Measurements from ENCODE around the gene TRAP1.
"Not testable (repeated sequence)": the region's sequence is repeated elsewhere in the genome, so short reads cannot be mapped to it uniquely, and the experiment has no call there.

The TRAP1 gene

DNA sequence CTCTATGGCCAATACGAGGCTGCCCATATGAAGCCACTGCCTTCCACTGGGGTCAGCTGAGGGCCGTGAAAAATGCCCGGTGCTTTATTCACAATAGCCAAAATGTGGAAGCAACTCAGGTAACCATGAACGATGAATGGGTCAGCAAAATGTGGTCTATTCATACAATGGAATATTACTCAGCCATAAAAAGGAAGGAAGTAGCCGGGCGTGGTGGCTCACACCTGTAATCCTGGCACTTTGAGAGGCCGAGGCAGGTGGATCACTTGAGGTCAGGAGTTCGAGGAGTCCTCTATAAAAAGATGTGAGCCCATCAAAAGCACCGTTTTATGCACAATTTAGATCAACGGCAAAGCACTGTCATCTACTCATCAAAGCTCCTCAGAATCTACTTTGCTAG lies 5.2 kb upstream of the TRAP1 start:
- H3K4me3 ChIP-seq (ENCODE audit: insufficient read length, low read depth): no peak overlapping the region
- no peak for DNase-seq (ENCODE audit: low read depth, low spot score)
- H3K9ac ChIP-seq (ENCODE audit: insufficient read length, low read depth): no peak overlapping the region
- H3K4me1 ChIP-seq (ENCODE audit: insufficient read depth, insufficient read length): peaks cover 13% of the 10 kb centered on the region
- no peaks in the 10 kb centered on the region for H3K9me3 ChIP-seq (ENCODE audit: insufficient read depth, low read length)
- H3K27me3 ChIP-seq (ENCODE audit: insufficient read depth, insufficient read length): no peaks in the 10 kb centered on the region
- H3K36me3 ChIP-seq (ENCODE audit: insufficient read depth, insufficient read length, low read length): peaks cover 13% of the 10 kb centered on the region
- TF ChIP-seq YY1 (IDR thresholded peaks at IDR 0.05; ENCODE audit: insufficient read depth, insufficient read length) (no peak), SUZ12 (IDR thresholded peaks at IDR 0.05; ENCODE audit: extremely low read depth, insufficient read depth, insufficient read length) (no peak), ZNF274 (IDR thresholded peaks at IDR 0.05; ENCODE audit: low read depth, low read length) (no peak)

DNA sequence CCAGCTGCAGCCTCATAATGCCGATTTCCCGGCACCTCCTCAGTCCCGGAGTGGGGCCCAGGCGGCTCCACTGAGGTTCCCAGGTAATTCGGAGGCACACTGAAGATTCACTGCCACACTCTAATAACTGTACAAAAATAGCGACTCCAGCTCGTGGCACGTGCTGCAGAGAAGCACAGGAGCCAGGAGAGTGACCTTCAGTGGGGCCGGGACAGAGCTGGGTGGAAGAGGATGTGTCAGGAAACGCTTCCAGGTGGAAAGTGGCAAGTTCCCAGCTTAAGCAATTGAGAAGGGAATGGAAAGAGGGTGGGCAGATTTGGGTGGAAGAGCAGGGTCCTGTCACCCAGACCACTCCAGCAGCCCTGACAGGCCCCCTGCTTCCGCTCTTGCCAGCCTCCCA lies 3.1 kb upstream of the TRAP1 start:
- TF ChIP-seq ZNF274 (IDR thresholded peaks at IDR 0.05; ENCODE audit: low read depth, low read length) (no peak), SUZ12 (IDR thresholded peaks at IDR 0.05; ENCODE audit: extremely low read depth, insufficient read depth, insufficient read length) (no peak), YY1 (IDR thresholded peaks at IDR 0.05; ENCODE audit: insufficient read depth, insufficient read length) (no peak)
- Histone ChIP-seq H3K9ac (ENCODE audit: insufficient read length, low read depth) (peak overlapping the region; percentile 36), H3K4me1 (ENCODE audit: insufficient read depth, insufficient read length) (peaks cover 15% of the 10 kb centered on the region), H3K4me3 (ENCODE audit: insufficient read length, low read depth) (no peak overlapping the region), H3K9me3 (ENCODE audit: insufficient read depth, low read length) (no peaks in the 10 kb centered on the region), H3K27me3 (ENCODE audit: insufficient read depth, insufficient read length) (no peaks in the 10 kb centered on the region), H3K36me3 (ENCODE audit: insufficient read depth, insufficient read length, low read length) (peaks cover 3% of the 10 kb centered on the region)
- no peak for DNase-seq (ENCODE audit: low read depth, low spot score)

- Histone ChIP-seq H3K9me3 (ENCODE audit: insufficient read depth, low read length) (no peaks in the 10 kb centered on the region), H3K27me3 (ENCODE audit: insufficient read depth, insufficient read length) (no peaks in the 10 kb centered on the region), H3K9ac (ENCODE audit: insufficient read length, low read depth) (no peak overlapping the region), H3K4me3 (ENCODE audit: insufficient read length, low read depth) (no peak overlapping the region), H3K4me1 (ENCODE audit: insufficient read depth, insufficient read length) (peaks cover 16% of the 10 kb centered on the region), H3K36me3 (ENCODE audit: insufficient read depth, insufficient read length, low read length) (peaks cover 17% of the 10 kb centered on the region)
- DNase-seq (ENCODE audit: low read depth, low spot score): no peak
- TF ChIP-seq SUZ12 (IDR thresholded peaks at IDR 0.05; ENCODE audit: extremely low read depth, insufficient read depth, insufficient read length): no peak
- TF ChIP-seq ZNF274 (IDR thresholded peaks at IDR 0.05; ENCODE audit: low read depth, low read length): no peak
- no peak for TF ChIP-seq YY1 (IDR thresholded peaks at IDR 0.05; ENCODE audit: insufficient read depth, insufficient read length)
Observed at GRCh38 chr16:3718628-3719027, 1.3 kb upstream of the TRAP1 start.

DNA sequence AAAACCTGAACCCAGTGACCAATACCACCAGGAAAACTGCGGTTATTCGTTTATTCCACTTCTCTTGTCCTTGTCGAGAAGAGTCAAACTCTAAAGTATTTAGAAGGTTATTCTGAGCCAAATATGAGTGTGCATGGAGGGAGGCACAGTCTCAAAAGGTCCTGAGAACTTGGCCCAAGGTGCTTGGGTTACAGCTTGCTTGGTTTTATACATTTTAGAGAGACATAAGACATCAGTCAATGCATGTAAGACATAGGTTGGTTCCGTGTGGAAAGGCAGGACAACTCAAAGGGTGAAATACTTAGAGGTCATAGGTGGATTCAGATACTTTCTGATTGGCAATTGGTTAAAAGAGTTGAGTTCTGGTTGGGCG lies 681 bp upstream of the TRAP1 start:
- Histone ChIP-seq H3K27me3 (ENCODE audit: insufficient read depth, insufficient read length) (no peaks in the 10 kb centered on the region), H3K9me3 (ENCODE audit: insufficient read depth, low read length) (no peaks in the 10 kb centered on the region), H3K36me3 (ENCODE audit: insufficient read depth, insufficient read length, low read length) (peaks cover 23% of the 10 kb centered on the region), H3K9ac (ENCODE audit: insufficient read length, low read depth) (peak overlapping the region; percentile 85), H3K4me3 (ENCODE audit: insufficient read length, low read depth) (peak overlapping the region; percentile 99), H3K4me1 (ENCODE audit: insufficient read depth, insufficient read length) (peaks cover 22% of the 10 kb centered on the region)
- TF ChIP-seq ZNF274 (IDR thresholded peaks at IDR 0.05; ENCODE audit: low read depth, low read length) (no peak), SUZ12 (IDR thresholded peaks at IDR 0.05; ENCODE audit: extremely low read depth, insufficient read depth, insufficient read length) (no peak), YY1 (IDR thresholded peaks at IDR 0.05; ENCODE audit: insufficient read depth, insufficient read length) (no peak)
- DNase-seq (ENCODE audit: low read depth, low spot score): no peak

- Histone ChIP-seq H3K4me3 (ENCODE audit: insufficient read length, low read depth) (peak overlapping the region; percentile 99), H3K27me3 (ENCODE audit: insufficient read depth, insufficient read length) (no peaks in the 10 kb centered on the region), H3K9me3 (ENCODE audit: insufficient read depth, low read length) (no peaks in the 10 kb centered on the region), H3K9ac (ENCODE audit: insufficient read length, low read depth) (peak overlapping the region; percentile 85), H3K4me1 (ENCODE audit: insufficient read depth, insufficient read length) (peaks cover 30% of the 10 kb centered on the region), H3K36me3 (ENCODE audit: insufficient read depth, insufficient read length, low read length) (peaks cover 26% of the 10 kb centered on the region)
- TF ChIP-seq ZNF274 (IDR thresholded peaks at IDR 0.05; ENCODE audit: low read depth, low read length) (no peak), SUZ12 (IDR thresholded peaks at IDR 0.05; ENCODE audit: extremely low read depth, insufficient read depth, insufficient read length) (no peak), YY1 (IDR thresholded peaks at IDR 0.05; ENCODE audit: insufficient read depth, insufficient read length) (no peak)
- no peak for DNase-seq (ENCODE audit: low read depth, low spot score)
Observed at GRCh38 chr16:3716831-3717234, 491 bp downstream of the TRAP1 start.

GRCh38 chr16:3715430-3715829 lies 1.9 kb downstream of the TRAP1 start:
- Histone ChIP-seq H3K36me3 (ENCODE audit: insufficient read depth, insufficient read length, low read length) (peaks cover 33% of the 10 kb centered on the region), H3K9me3 (ENCODE audit: insufficient read depth, low read length) (no peaks in the 10 kb centered on the region), H3K4me3 (ENCODE audit: insufficient read length, low read depth) (no peak overlapping the region), H3K9ac (ENCODE audit: insufficient read length, low read depth) (no peak overlapping the region), H3K4me1 (ENCODE audit: insufficient read depth, insufficient read length) (peaks cover 27% of the 10 kb centered on the region), H3K27me3 (ENCODE audit: insufficient read depth, insufficient read length) (no peaks in the 10 kb centered on the region)
- no peak for TF ChIP-seq YY1 (IDR thresholded peaks at IDR 0.05; ENCODE audit: insufficient read depth, insufficient read length)
- no peak for DNase-seq (ENCODE audit: low read depth, low spot score)

DNA sequence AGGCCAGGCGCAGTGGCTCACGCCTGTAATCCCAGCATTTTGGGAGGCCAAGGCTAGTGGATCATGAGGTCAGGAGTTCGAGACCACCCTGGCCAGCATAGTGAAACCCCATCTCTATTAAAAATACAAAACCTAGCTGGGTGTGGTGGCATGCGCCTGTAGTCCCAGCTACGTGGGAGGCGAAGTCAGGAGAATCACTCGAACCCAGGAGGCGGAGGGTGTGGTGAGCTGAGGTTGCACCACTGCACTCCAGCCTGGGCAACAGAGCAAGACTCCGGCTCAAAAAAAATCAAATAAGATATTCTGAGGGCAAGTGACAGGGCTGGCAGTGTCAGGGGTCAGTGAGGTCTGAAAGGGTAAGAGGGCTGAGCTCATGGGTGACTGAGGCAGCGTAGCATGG lies 2.9 kb downstream of the TRAP1 start:
- Histone ChIP-seq H3K36me3 (ENCODE audit: insufficient read depth, insufficient read length, low read length) (peaks cover 44% of the 10 kb centered on the region), H3K4me1 (ENCODE audit: insufficient read depth, insufficient read length) (peaks cover 22% of the 10 kb centered on the region)
- H3K9ac ChIP-seq (ENCODE audit: insufficient read length, low read depth); H3K4me3 ChIP-seq (ENCODE audit: insufficient read length, low read depth); DNase-seq (ENCODE audit: low read depth, low spot score); H3K9me3 ChIP-seq (ENCODE audit: insufficient read depth, low read length); H3K27me3 ChIP-seq (ENCODE audit: insufficient read depth, insufficient read length): not testable (repeated sequence)

GRCh38 chr16:3713587-3714242 lies 3.6 kb downstream of the TRAP1 start:
- H3K27me3 ChIP-seq (ENCODE audit: insufficient read depth, insufficient read length): no peaks in the 10 kb centered on the region
- H3K4me3 ChIP-seq (ENCODE audit: insufficient read length, low read depth): no peak overlapping the region
- no peak for DNase-seq (ENCODE audit: low read depth, low spot score)
- TF ChIP-seq YY1 (IDR thresholded peaks at IDR 0.05; ENCODE audit: insufficient read depth, insufficient read length) (no peak), SUZ12 (IDR thresholded peaks at IDR 0.05; ENCODE audit: extremely low read depth, insufficient read depth, insufficient read length) (no peak), ZNF274 (IDR thresholded peaks at IDR 0.05; ENCODE audit: low read depth, low read length) (no peak)
- no peaks in the 10 kb centered on the region for H3K9me3 ChIP-seq (ENCODE audit: insufficient read depth, low read length)
- H3K36me3 ChIP-seq (ENCODE audit: insufficient read depth, insufficient read length, low read length): peaks cover 48% of the 10 kb centered on the region
- H3K9ac ChIP-seq (ENCODE audit: insufficient read length, low read depth): no peak overlapping the region
- H3K4me1 ChIP-seq (ENCODE audit: insufficient read depth, insufficient read length): peaks cover 20% of the 10 kb centered on the region
